B cell (primary cell): ENCODE measurements around the gene THRAP3. TPM values are rescaled to one million over a fixed set of nuclear protein-coding genes. Genes with fewer than 3 reads are reported as not detected.

ENCODE experiments used
- ATAC-seq: fragments of 200-7000 bp; cut with Tn5 transposase; one replicate; pipeline ENCODE4 v1.10.0; 2021; ENCODE audit warnings: low read depth, mild to moderate bottlenecking, moderate number of reproducible peaks, moderate library complexity
- CTCF ChIA-PET: fragments of 350-600 bp; sonication (Branson Sonifier 250); formaldehyde crosslinking; loops from one replicate; lab custom pipeline; 2021; ENCODE audit warnings: antibody characterized with exemption, inconsistent platforms; lab: Charles Lee
- POLR2A ChIA-PET: fragments of 350-600 bp; sonication (Branson Sonifier 250); formaldehyde crosslinking; loops from one replicate; lab custom pipeline; 2021; ENCODE audit warnings: antibody characterized with exemption; lab: Charles Lee
- DNase-seq: peaks from one replicate; pipeline ENCODE4 v3.0.0; 2013
- H2AFZ ChIP-seq: 2 replicates; pipeline ENCODE4 v1.6.1; 2012; ENCODE audit warnings: mild to moderate bottlenecking, low read depth, low read length; ENCODE audit not compliant: insufficient read depth, poor library complexity, severe bottlenecking
- H3K27ac ChIP-seq, 2 donors: 1 replicate in 1 of 2; 2 replicates in 1 of 2; pipeline ENCODE4 v1.5.1; 2012 to 2013; ENCODE audit warnings: low read length in 2 of 2, mild to moderate bottlenecking in 2 of 2, moderate library complexity in 1 of 2
- H3K27me3 ChIP-seq, 4 experiments: fragments of 200-600 bp in 1 of 4; sonication (generic) in 1 of 4; replicated peaks in 1 of 4; 1 replicate in 2 of 4; 2 replicates in 2 of 4; pipeline versions ENCODE4 v1.6.1 to v1.7.0; 2013 to 2016; ENCODE audit warnings: low read length in 3 of 4, mild to moderate bottlenecking in 2 of 4, mixed read lengths in 1 of 4, moderate library complexity in 1 of 4; ENCODE audit not compliant: insufficient read depth in 4 of 4, control insufficient read depth in 3 of 4; ENCODE audit errors: control extremely low read depth in 1 of 4
- H3K36me3 ChIP-seq, 2 experiments: replicated peaks in 1 of 2; 1 replicate in 1 of 2; 2 replicates in 1 of 2; pipeline versions ENCODE4 v1.6.1 to v1.7.1; 2013; ENCODE audit warnings: low read length in 1 of 2; ENCODE audit not compliant: insufficient read depth in 2 of 2, control insufficient read depth in 1 of 2; ENCODE audit errors: control extremely low read depth in 1 of 2, extremely low read depth in 1 of 2
- H3K4me1 ChIP-seq, 2 donors: fragments of 200-600 bp in 1 of 2; sonication (generic) in 1 of 2; 1 replicate in 1 of 2; 2 replicates in 1 of 2; pipeline versions ENCODE4 v1.5.1 to v1.6.1; 2013 to 2017; ENCODE audit warnings: low read length in 2 of 2; ENCODE audit not compliant: control insufficient read depth in 2 of 2, insufficient read depth in 2 of 2
- H3K4me2 ChIP-seq: replicated peaks from 2 replicates; pipeline ENCODE3; 2012; ENCODE audit warnings: mild to moderate bottlenecking, low read depth, low read length; ENCODE audit not compliant: poor library complexity, severe bottlenecking
- H3K4me3 ChIP-seq, 5 experiments: fragments of 200-600 bp in 1 of 5; sonication (generic) in 1 of 5; 1 replicate in 3 of 5; 2 replicates in 2 of 5; pipeline versions ENCODE4 v1.5.1 to v1.7.0; 2011 to 2016; ENCODE audit warnings: low read length in 4 of 5, mild to moderate bottlenecking in 4 of 5, low read depth in 2 of 5, control low read depth in 1 of 5, moderate library complexity in 1 of 5; ENCODE audit not compliant: insufficient read depth in 1 of 5; ENCODE audit errors: control extremely low read depth in 1 of 5, extremely low read depth in 1 of 5
- H3K79me2 ChIP-seq: fragments of 200-600 bp; sonication (generic); one replicate; pipeline ENCODE4 v1.6.0; 2016; ENCODE audit warnings: low read length; ENCODE audit not compliant: control insufficient read depth, insufficient read depth
- H3K9ac ChIP-seq: fragments of 200-600 bp; sonication (generic); 2 replicates; pipeline ENCODE4 v1.6.1; 2017; ENCODE audit warnings: mild to moderate bottlenecking, low read length, moderate library complexity
- H3K9me3 ChIP-seq, 3 donors: one replicate each; pipeline versions ENCODE4 v1.6.1 to v1.7.1; 2013; ENCODE audit warnings: low read length in 2 of 3; ENCODE audit not compliant: control insufficient read depth in 2 of 3, insufficient read depth in 1 of 3; ENCODE audit errors: control extremely low read depth in 1 of 3
- H4K20me1 ChIP-seq: 2 replicates; pipeline ENCODE4 v1.6.0; 2012; ENCODE audit warnings: mild to moderate bottlenecking, low read length; ENCODE audit not compliant: insufficient read depth, control insufficient read depth, poor library complexity, severe bottlenecking
- H3K27ac Mint-ChIP-seq: one replicate; pipeline ENCODE4 v1.8.0; 2021; ENCODE audit warnings: mixed read lengths
- H3K27me3 Mint-ChIP-seq: one replicate; pipeline ENCODE4 v1.8.0; 2021; ENCODE audit warnings: mixed read lengths
- H3K4me1 Mint-ChIP-seq: one replicate; pipeline ENCODE4 v1.8.0; 2021; ENCODE audit warnings: mixed read lengths
- H3K4me3 Mint-ChIP-seq: one replicate; pipeline ENCODE4 v1.8.0; 2021; ENCODE audit warnings: mixed read lengths
- H3K9me3 Mint-ChIP-seq: one replicate; pipeline ENCODE4 v1.8.0; 2022; ENCODE audit warnings: mixed read lengths; ENCODE audit not compliant: insufficient read depth
- CTCF ChIP-seq: fragments of 200-600 bp; IDR thresholded peaks from one replicate; pipeline ENCODE4 v1.8.0; 2022; ENCODE audit warnings: antibody characterized with exemption, mild to moderate bottlenecking
- EZH2 ChIP-seq: IDR thresholded peaks from 2 replicates; pipeline ENCODE4 v1.6.1; 2012; ENCODE audit warnings: borderline replicate concordance, low read depth, mild to moderate bottlenecking, moderate library complexity, low read length; ENCODE audit not compliant: insufficient read depth, poor library complexity, severe bottlenecking
- WGBS: methylation state at CpG from one replicate; pipeline ENCODE4 v1.1.5; 2013; ENCODE audit warnings: missing lambda C conversion rate; ENCODE audit not compliant: insufficient coverage; 5-methylcytosine and 5-hydroxymethylcytosine counted together
- intact Hi-C: fragments of 100-400 bp; cut with micrococcal nuclease; formaldehyde crosslinking; loops from one replicate; pipeline ENCODE4 v1.10.0; 2022
- polyA plus RNA-seq: library from polyadenylated mRNA; depleted of rRNA; stranded (reverse); fragments of >200 nt; gene quantifications from 2 replicates; pipeline ENCODE4 v1.2.3, GENCODE V29; 2012
- total RNA-seq, 2 donors: library from RNA; stranded (reverse); fragments of 120-200 nt in 1 of 2; gene quantifications; 1 replicate in 1 of 2; 2 replicates in 1 of 2; pipeline versions ENCODE4 v1.2.3 to v1.2.4, GENCODE V29; 2013 to 2022

The THRAP3 gene
- total and polyA plus RNA-seq, 2 donors (not counting 1 experiment from before 2014, with no cell fraction given), result 64.1 to 153 TPM

DNA sequence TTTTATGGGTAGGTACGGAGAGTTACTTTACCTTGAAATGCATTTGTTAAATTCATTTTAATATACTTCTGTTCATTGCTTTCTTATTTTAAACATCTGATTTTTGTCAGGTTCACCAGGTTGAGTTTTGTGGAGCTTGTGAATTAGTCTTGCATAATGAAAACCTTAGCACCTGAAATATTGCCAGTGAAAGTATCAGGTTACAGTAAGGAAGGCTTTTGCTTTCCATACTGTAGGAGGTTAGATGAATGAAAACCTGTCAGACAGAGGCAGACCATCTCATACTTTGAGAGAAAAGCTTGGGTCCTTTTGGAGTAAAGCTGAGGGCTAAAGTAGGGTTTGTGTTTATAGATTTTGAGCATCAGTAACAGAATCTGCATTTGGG lies 34.7 kb downstream of the THRAP3 start:
- WGBS, result no CpG with 5 or more reads among the region's 1 CpG
- intact Hi-C loops, result no loop called here
- DNase-seq (no peak), ATAC-seq (no peak)
- H3K4me1 ChIP-seq, result peaks cover 31 to 45% of the 10 kb centered on the region in 2 donors
- no peak overlapping the region for H3K4me3 ChIP-seq
- H3K27ac ChIP-seq, result peak overlapping the region; percentile 56 to 57
- ChIA-PET CTCF (interaction anchor here (1.0 to 1.2 kb wide), 2 partner anchors 36 to 58 kb away, joined by 3 read pairs; no protein-coding TSS in a partner anchor), POLR2A (no interaction called here)
- Mint-ChIP-seq H3K4me3 (peak overlapping the region; percentile 56), H3K27ac (peak overlapping the region; percentile 77), H3K27me3 (no peaks in the 10 kb centered on the region), H3K9me3 (no peaks in the 10 kb centered on the region), H3K4me1 (peaks cover 56% of the 10 kb centered on the region)
- H3K79me2 ChIP-seq, result peaks cover 77% of the 10 kb centered on the region
- peaks cover 5 to 27% of the 10 kb centered on the region in 2 experiments for H3K36me3 ChIP-seq
- TF ChIP-seq EZH2 (no peak), CTCF (no peak)
- H3K9me3 ChIP-seq, result peaks cover 0 to 10% (median 0%) of the 10 kb centered on the region in 3 donors
- no peaks in the 10 kb centered on the region for H3K27me3 ChIP-seq
- H3K9ac ChIP-seq, result no peak overlapping the region
- H3K4me2 ChIP-seq, result peak overlapping the region; percentile 15
- no peak overlapping the region for H2AFZ ChIP-seq
- peaks cover 45% of the 10 kb centered on the region for H4K20me1 ChIP-seq

GRCh38 chr1:36268981-36269380 lies 44.7 kb downstream of the THRAP3 start:
- intact Hi-C loops, result loop anchor here (5.0 kb wide), 1 partner anchor 37 kb away; no protein-coding TSS in a partner anchor
- H3K27ac Mint-ChIP-seq, result no peak overlapping the region
- H3K36me3 ChIP-seq, result peaks cover 13 to 65% of the 10 kb centered on the region in 2 experiments
- no peaks in the 10 kb centered on the region for H3K4me1 ChIP-seq
- H3K9me3 ChIP-seq, result no peaks in the 10 kb centered on the region
- H3K4me2 ChIP-seq, result no peak overlapping the region
- no peak overlapping the region for H3K4me3 ChIP-seq
- H3K9me3 Mint-ChIP-seq, result no peaks in the 10 kb centered on the region
- TF ChIP-seq EZH2 (no peak), CTCF (no peak)
- no peaks in the 10 kb centered on the region for H3K27me3 ChIP-seq
- H3K9ac ChIP-seq, result no peak overlapping the region
- no peak overlapping the region for H3K27ac ChIP-seq
- ATAC-seq (no peak), DNase-seq (no peak)
- 100% methylated on average over 3 of the region's 6 CpGs for WGBS
- H2AFZ ChIP-seq, result no peak overlapping the region
- CTCF ChIA-PET, result interaction anchor here (1.3 to 2.1 kb wide), 5 partner anchors 9 to 135 kb away, joined by 3 to 8 read pairs (median 6); partner anchors contain the start of gene TRAPPC3
- H3K79me2 ChIP-seq, result peaks cover 84% of the 10 kb centered on the region
- H3K4me1 Mint-ChIP-seq, result peaks cover 11% of the 10 kb centered on the region
- no peak overlapping the region for H3K4me3 Mint-ChIP-seq
- POLR2A ChIA-PET, result interaction anchor here (0.5 kb wide), 1 partner anchor 39 kb away, joined by 5 read pairs; no protein-coding TSS in a partner anchor
- peaks cover 65% of the 10 kb centered on the region for H4K20me1 ChIP-seq
- H3K27me3 Mint-ChIP-seq, result no peaks in the 10 kb centered on the region
